ENCODE data around the gene COX20. TPM values are rescaled to one million over a fixed set of nuclear protein-coding genes. Genes with fewer than 3 reads are reported as not detected.
"Not testable (repeated sequence)": the region's sequence is repeated elsewhere in the genome, so short reads cannot be mapped to it uniquely, and the experiment has no call there.

Gene COX20
- total RNA-seq, 1 donor from 2014 or later, result 22.8 TPM

DNA sequence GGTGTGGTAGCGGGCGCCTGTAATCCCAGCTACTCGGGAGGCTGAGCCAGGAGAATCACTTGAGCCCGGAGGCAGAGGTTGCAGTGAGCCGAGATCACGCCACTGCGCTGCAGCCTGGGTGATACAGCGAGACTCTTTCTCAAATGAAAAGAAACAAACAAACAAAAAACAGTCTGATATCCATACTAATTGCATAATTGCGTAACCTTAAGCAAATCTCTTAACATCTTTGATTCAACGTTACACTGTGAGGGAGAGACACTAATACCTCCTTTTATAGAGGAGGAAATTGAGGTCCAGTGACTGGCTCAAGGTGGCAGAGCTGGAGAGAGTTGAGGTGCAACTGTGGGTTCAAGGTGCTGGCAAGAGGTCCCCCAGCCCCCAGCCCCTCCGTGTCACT, 12.6 kb upstream of the COX20 start:
- Histone ChIP-seq H3K27ac (no peak overlapping the region), H3K27me3 (ENCODE audit: low read depth) (no peaks in the 10 kb centered on the region), H3K4me3 (no peak overlapping the region), H3K36me3 (no peaks in the 10 kb centered on the region), H3K9me3 (no peaks in the 10 kb centered on the region), H3K4me1 (no peaks in the 10 kb centered on the region)
- DNase-seq (no peak), ATAC-seq (no peak)
- TF ChIP-seq, protein P1, sequence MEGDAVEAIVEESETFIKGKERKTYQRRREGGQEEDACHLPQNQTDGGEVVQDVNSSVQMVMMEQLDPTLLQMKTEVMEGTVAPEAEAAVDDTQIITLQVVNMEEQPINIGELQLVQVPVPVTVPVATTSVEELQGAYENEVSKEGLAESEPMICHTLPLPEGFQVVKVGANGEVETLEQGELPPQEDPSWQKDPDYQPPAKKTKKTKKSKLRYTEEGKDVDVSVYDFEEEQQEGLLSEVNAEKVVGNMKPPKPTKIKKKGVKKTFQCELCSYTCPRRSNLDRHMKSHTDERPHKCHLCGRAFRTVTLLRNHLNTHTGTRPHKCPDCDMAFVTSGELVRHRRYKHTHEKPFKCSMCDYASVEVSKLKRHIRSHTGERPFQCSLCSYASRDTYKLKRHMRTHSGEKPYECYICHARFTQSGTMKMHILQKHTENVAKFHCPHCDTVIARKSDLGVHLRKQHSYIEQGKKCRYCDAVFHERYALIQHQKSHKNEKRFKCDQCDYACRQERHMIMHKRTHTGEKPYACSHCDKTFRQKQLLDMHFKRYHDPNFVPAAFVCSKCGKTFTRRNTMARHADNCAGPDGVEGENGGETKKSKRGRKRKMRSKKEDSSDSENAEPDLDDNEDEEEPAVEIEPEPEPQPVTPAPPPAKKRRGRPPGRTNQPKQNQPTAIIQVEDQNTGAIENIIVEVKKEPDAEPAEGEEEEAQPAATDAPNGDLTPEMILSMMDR (IDR thresholded peaks at IDR 0.05), result no peak
- intact Hi-C loops (cut with DNase I), result no loop called here

DNA sequence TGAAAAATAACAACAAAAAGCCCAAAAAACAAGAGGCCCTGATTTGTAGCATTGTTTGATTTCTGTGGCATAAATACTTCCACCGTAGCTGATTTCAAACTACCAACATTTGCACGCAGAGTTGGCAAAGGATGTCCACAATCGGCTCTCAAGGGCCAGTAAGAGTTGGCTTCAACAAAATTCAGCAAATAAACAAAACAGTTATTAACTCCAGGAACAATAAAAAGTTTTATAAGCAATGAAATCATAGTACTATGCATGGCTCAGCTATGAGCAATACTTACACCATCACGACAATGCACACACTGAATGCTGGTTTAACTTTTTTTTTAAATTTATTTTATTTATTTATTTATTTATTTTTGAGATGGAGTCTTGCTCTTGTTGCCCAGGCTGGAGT, 8.7 kb upstream of the COX20 start:
- intact Hi-C loops (cut with DNase I), result no loop called here
- no peak for ATAC-seq
- TF ChIP-seq, protein P1 (IDR thresholded peaks at IDR 0.05), result no peak

DNA sequence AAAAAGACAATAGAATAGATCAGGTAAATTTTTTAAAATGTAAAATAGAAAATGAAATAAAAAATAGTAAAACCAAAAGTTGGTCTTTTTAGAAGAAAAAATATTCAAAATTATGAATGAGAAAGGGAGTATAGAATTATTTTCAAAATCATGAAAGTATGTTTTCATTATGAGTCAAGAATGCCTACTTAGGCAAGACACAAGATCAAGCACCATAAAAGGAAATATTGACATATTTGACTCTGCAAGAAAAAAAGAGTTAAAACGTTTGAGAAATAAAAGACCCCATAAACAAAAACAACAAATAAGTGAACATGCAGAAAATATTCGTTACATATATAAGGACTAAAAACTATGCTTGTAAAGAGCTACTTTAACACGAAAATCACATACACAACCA, 4.8 kb upstream of the COX20 start:
- Histone ChIP-seq H3K4me3 (no peak overlapping the region), H3K36me3 (no peaks in the 10 kb centered on the region), H3K27me3 (ENCODE audit: low read depth) (no peaks in the 10 kb centered on the region), H3K4me1 (peaks cover 6% of the 10 kb centered on the region), H3K9me3 (no peaks in the 10 kb centered on the region), H3K27ac (no peak overlapping the region)
- DNase-seq (no peak), ATAC-seq (no peak)
- intact Hi-C loops (cut with DNase I), result no loop called here
- TF ChIP-seq, protein P1 (IDR thresholded peaks at IDR 0.05), result no peak

More for the DNA sequence above, 8.7 kb upstream of the COX20 start:
- H3K27ac ChIP-seq, result no peak overlapping the region
- H3K4me1 ChIP-seq, result no peaks in the 10 kb centered on the region
- H3K36me3 ChIP-seq, result no peaks in the 10 kb centered on the region
- no peaks in the 10 kb centered on the region for H3K9me3 ChIP-seq
- H3K27me3 ChIP-seq (ENCODE audit: low read depth), result no peaks in the 10 kb centered on the region
- H3K4me3 ChIP-seq, result no peak overlapping the region
- no peak for DNase-seq

DNA sequence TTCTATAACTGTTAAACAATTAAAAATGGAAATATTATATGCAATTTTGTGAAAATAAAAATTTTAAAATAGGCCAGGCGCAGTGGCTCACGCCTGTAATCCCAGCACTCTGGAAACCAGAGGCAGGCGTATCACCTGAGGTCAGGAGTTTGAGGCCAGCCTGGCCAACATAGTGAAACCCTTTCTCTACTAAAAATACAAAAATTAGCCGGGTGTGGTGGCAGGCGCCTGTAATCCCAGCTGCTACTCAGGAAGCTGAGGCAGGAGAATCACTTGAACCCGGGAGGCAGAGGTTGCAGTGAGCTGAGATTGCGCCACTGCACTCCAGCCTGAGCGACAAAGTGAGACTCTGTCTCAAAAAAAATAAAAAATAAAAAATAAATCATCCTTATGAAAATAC, 2.2 kb upstream of the COX20 start:
- intact Hi-C loops (cut with DNase I); ATAC-seq; H3K36me3 ChIP-seq; H3K9me3 ChIP-seq; H3K27me3 ChIP-seq (ENCODE audit: low read depth): not testable (repeated sequence)
- DNase-seq, result peak; percentile 55
- Histone ChIP-seq H3K4me1 (peaks cover 28% of the 10 kb centered on the region), H3K27ac (peak overlapping the region; percentile 99), H3K4me3 (peak overlapping the region; percentile 78)

DNA sequence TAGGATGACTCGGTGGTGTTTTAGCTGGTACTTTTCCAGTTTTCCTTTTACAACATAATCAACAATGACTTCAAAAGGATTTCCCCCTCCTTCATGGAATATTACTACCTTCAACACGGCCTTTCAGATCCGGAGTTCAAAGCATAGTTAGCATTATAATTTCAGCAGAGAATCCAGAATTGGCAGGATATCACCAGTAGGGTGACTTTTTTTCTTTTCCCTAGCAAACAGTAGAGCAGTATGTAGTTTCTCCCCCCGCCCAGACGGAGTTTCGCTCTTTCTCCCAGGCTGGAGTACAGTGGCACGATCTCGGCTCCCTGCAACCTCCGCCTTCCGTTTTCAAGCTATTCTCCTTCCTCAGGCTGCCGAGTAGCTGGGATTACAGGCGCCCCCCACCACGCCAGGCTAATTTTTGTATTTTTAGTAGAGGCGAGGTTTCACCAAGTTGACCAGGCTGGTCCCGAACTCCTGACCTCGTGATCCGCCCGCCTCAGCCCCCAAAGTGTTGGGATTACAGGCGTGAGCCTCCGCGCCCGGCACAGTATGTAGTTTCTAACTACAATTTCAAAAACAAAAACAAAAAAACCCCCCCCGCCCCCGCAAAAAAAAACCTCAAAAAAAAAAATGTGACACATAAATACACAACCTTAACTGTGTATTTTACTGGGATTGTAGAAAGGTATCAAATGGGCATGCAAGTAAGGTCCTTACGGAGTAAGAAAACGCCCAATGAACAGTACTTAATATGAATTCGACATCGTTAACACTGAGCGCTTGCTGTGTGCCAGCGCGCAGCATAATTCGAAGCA, 1.5 kb upstream of the COX20 start:
- TF ChIP-seq, protein P1 (IDR thresholded peaks at IDR 0.05), result peak; percentile 34
- Histone ChIP-seq H3K9me3 (no peaks in the 10 kb centered on the region), H3K4me1 (peaks cover 33% of the 10 kb centered on the region), H3K4me3 (peak overlapping the region; percentile 78), H3K36me3 (peaks cover 11% of the 10 kb centered on the region), H3K27me3 (ENCODE audit: low read depth) (no peaks in the 10 kb centered on the region), H3K27ac (peak overlapping the region; percentile 99)
- DNase-seq (peak; percentile 73), ATAC-seq (peak; percentile 45 to 49)
- intact Hi-C loops (cut with DNase I), result no loop called here

DNA sequence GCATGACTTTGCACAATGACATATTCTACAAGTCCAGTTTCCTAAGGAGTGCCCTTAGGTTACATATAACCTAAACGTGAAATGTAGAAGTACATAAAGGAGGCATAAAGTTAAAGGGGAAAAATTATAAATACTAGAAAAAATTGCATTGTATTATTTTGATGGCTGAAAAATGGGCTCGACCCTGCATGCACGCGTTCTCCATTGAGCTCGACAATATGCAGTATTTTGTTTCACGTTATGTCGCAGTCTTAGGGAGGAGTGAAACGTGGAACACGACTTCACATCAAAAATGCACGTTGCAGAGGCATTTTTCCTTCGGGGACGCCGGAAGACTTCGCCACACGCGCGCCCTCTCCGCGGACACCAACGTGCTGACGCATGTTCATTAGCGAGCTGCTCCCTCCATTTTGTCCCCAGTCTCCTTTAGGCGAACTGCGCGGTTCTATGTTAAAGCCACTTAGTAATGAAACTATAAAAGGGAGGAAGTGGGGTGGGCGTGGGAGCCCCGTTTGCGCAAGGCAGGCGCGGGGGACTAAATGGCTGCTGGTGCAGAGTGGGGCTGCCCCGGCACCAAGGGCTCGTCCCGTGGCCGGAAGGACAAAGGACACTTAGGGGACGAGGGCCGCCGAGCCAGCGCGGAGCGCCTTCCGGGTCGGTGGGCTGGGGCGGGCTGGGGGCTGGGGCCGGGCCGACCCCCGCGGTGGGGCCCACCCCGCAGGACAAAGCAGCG, 749 bp upstream of the COX20 start:
- ATAC-seq (peak; percentile 77 to 83), DNase-seq (peak; percentile 94)
- peak overlapping the region; percentile 78 for H3K4me3 ChIP-seq
- intact Hi-C loops (cut with DNase I), result no loop called here
- no peaks in the 10 kb centered on the region for H3K27me3 ChIP-seq (ENCODE audit: low read depth)
- no peaks in the 10 kb centered on the region for H3K9me3 ChIP-seq
- H3K4me1 ChIP-seq, result peaks cover 33% of the 10 kb centered on the region
- TF ChIP-seq, protein P1 (IDR thresholded peaks at IDR 0.05), result no peak
- H3K36me3 ChIP-seq, result peaks cover 11% of the 10 kb centered on the region
- peak overlapping the region; percentile 99 for H3K27ac ChIP-seq
